OCI-M2 (cell line): ENCODE data around the gene TERF2IP.

Source experiments
- DNase-seq: peaks from one replicate; lab custom pipeline; 2025; ENCODE audit not compliant: unreplicated experiment; lab: John Stamatoyannopoulos, UW

The TERF2IP gene

DNA sequence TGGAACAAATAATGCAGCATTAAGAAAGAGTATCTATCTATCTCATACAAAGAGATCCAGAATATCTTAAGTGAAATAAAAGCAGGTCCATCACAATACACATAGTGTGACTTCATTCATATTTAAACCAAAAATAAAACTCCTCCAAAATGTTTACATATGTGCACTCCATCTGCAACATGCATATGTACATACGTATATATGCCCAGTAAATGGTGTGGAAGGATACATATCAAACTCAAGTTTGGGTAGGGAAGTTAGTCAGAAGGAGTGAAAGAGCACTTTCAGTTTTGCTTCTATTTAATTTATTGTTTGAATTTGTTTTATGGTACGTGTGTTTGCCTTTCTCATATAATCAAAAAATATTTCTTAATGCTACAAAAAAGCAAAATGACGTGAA, 12.5 kb upstream of the TERF2IP start:
- DNase-seq, result no peak

DNA sequence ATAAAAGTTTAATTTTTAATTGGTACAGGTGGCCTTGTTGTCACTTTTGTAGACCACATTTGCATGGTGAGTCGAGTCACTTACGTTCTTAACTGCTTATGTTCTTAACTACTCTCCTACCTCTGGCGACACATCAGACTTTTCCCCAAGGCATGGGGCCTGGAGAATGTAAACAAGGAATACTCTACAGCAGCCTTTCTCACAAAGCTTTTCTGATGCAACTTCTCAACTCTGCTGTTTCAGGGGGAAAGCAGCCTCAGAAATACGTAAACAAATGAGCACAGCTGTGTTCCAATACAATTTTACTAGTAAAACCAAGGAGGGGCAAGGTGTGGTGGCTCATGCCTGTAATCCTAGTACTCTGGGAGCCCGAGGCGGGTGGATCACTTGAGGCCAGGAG, 7.0 kb upstream of the TERF2IP start:
- no peak for DNase-seq

DNA sequence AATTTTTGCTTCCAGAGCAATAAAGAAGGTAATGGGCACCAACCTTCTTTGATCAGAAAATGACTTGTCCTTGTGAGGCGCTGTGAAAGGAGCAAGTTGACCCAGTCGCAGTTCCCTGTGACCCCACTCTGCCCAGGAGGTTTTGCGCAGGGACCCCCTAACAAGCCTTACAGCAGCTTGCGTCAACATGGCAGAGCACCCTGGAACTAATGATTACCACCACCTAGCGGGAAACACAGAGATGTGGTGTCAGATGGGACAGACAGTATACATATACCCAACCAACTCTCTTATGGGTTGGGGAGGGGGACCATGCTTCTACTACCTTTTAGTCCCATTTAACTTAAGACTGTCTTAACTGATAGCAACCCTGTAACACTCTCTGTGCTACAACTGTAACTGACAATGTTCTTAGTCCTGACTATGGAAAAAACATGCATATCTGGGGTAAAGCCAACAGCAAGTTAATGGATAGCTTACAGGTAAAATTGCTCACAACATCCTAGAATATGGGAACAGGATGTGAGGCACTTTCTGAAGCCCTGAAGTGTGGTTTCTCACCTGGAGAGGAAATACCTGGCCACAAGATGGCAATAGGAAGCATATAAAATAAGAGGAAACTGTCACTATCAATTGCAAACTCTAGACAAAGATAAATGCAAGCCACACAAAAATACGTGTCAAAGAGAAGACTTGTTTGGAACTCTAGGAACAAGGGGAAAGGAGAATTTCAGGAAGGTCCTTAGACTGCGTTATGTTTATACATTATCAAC, 3.1 kb upstream of the TERF2IP start:
- DNase-seq, result no peak

DNA sequence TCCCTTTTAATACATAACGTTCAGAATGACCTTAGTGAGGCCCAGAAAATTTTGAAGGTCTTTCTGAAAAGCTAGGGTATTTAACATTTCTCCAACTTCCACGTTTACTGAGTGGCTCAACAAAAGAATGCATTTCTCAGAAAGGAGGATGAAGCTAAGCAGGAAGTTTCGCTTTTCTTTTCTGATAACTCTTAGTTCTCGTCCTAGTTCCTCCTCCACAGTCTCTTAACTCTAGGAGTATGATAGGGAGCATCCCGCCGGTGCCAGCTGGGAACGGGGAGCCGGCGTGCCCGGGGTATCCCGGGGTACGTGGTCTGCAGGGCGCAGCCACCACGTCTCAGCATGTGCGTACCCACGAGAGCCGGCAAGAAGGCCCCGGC, 471 bp upstream of the TERF2IP start:
- DNase-seq, result no peak

DNA sequence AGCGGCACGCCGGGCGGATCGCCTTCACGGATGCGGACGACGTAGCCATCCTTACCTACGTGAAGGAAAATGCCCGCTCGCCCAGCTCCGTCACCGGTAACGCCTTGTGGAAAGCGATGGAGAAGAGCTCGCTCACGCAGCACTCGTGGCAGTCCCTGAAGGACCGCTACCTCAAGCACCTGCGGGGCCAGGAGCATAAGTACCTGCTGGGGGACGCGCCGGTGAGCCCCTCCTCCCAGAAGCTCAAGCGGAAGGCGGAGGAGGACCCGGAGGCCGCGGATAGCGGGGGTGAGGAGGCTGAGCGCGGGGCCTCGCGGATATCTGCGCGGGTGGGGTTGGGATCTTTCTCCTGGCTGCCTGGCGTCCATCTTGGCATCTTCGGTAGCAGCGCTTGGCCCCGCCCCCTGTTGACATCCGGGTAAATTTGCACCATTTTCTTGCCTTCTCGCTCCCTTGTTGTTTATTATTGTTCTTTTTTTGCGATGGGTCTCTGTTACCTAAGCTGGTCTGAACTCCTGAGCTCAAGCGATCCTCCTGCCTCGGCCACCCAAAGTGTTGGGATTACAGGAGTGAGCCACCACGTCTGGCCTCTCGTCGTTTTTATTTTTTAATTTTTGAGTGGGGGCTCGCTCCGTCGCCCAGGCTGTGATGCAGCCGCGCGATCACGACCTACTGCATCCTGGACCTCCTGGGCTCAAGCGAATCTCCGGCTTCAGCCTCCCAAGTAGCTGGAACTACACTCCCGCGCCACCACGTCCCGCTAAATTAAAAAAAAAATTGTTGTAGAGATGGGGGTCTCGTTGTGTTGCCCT, 898 bp downstream of the TERF2IP start:
- DNase-seq, result no peak

DNA sequence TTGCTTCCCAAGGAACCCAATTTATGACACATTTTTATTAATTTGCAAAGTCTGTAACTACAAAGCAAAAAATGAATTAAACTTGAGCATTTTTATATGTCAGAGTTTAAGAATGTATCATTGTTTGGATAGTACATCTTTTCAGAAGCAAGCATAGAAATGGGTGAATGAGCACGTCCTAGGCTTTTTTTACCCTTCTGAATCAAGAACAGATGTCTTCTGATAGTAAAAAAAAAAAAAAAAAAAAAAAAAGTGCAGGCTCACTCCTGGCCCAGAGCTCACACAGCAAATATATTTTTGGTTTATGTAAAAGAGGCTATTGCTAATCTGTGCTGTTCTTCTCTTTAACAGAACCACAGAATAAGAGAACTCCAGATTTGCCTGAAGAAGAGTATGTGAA, 6.3 kb downstream of the TERF2IP start:
- DNase-seq, result no peak

DNA sequence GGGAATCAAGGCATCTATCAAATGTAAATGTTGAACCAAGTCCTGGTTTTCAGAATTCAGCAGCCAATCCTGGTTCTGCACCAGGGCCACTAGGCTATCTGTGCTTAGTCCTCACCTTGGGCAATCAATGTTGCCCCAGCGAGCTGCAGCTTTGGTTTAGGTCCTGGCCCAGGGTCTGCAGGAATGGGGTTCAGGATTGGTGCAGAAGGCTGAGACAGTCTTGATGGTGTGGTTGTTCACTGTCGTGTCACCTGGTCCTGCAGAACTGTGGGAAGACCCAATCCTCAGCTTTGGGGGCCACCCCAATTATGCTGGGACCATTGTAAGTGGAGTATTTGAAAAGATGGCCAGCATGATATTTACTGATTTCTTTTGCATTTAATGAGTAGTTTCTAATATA, 10.6 kb downstream of the TERF2IP start:
- no peak for DNase-seq

DNA sequence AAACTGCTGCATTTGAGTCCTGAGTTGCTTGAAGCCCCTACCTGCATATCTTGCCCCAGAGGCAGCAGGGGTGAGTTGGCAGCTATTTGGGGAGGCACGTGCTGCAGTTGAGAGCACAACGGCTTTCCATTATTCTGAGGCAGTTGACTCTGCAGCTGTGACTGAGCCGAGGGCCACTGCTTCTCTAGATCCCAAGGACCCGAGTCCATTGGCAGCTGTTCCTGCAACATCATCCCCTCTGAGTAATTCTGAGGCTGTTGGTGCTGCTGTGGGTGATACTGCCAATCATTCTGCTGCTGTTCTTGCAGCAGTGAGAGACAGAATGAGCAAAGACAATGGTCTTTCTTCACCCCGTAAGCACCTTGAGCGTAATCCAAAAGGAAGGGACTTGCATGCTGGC, 12.7 kb downstream of the TERF2IP start:
- DNase-seq, result no peak

DNA sequence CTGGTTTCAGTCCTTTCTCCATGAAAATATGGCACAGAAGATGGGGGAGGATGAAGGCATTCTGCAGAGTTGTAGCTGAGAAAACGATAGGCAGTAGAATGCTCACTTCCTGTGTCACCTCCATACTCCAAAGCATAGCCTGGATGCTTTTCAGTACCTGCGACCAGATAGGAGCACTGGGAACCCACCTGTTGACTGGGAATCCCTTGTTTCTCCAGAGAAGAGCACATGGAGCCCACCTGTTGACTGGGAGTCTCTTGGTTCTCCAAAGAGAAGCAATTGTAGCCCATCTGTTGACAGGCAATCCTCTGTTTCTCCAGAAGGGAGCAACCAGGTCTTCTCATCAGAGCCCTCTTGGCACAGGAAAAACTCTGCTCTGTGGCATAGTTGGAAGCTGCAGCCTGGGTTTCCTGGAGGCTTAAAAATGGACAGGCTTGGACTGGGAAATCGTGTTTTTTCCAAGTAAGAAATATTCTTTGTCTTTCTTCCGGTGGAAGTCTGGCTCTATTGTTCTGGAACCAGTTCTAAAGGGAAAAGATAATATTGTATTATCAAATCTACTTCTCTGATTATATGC, 13.2 kb downstream of the TERF2IP start:
- no peak for DNase-seq

DNA sequence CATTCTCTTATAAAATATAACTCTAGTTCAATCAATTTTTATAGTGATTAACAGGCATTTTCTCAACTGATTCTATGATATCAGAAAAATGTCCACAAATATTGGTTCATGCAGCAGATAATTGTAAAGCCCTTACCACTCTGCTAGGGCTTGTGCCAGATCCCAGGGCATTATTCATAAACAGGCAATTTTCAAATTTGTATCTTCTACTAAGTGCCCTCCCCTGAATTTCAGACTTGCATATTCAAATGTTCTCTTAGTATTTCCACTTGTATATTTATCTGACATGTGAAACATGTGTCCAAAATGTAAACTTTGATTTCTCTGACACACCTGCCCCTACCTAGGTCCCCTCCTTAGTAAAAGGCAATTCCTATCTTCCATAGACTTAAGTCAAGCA, 19.9 kb downstream of the TERF2IP start:
- no peak for DNase-seq

DNA sequence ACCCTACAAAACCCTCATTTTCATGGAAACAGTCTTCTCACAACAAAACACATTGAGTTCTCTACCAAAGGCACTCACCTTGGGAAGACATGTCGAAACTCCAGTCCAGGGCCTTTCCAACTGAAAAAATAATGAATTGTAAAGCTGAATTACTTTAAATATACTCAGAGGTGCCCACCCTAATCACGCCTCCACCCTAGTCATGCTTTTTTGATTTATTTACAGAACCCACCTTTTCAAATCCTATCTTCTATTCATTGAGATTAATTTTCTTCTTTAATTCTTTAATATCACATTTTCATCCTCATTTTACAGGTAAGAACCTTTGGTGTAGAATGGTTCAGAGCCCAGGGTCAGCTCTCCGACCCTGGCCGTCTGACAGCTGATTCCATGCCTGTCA, 29.3 kb downstream of the TERF2IP start, which contains the start of gene CPHXL2:
CPHXL2 (minus strand) TSS at position 101 of the 400 bp plus-strand sequence; CDS start at position 91, 10 bp downstream.
- DNase-seq, result no peak

DNA sequence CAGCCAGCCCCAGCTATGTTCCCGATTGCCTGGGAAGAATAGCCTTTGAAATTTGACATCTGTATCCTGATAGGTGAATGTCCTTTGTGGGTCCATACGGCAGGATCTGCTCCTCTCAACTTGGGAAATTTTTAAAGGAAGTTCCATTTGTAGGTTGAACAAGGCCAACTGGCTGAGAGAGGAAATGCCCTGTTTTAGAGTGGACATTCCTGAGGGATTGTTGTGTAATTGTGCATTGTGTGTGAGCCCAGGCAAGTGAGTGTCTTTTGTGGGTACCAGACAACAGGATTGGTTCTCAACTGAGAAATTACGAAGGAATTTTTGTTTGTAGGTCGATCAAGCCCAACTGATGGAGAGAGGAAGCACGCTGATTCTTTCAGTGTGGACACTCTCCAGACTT, 31.8 kb downstream of the TERF2IP start:
- DNase-seq, result no peak

DNA sequence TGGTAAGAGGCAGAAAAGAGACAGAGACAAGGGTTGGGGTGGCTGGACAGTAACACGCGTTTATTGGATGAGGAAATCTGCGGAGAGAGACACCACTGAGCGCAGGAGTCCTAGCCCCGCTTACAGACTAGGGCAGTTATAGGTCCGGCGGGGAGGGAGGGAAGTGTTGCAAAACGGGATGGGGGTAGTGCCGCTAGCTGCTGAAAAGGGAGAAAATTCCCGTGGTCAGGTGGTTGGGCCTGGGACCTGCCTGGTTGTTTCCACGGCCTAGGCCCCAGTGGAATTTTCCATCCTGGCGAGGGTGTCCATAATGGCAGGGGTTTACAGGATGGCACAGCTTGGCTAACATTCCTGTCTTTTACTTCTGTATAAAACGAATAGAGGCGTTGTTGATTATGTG, 34.7 kb downstream of the TERF2IP start:
- DNase-seq, result no peak

DNA sequence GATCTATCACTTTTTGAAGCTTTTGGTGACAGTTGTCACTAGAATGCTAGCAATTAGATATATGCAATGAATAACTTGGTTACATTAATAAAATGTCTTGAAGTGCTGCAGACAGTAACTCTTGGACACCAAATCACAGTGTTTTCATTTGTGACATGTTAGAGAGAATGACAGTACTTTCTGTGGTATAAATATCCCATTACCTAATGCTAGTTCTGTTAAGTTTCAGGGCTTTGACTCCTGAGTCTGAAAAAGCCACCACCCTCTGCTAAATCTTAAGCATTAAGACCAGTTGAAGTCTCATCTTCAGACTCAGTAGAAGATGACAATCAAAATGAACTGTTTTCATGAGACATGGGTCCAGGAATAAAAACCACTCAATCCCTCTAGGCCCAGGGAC, 39.8 kb downstream of the TERF2IP start:
- DNase-seq, result no peak

DNA sequence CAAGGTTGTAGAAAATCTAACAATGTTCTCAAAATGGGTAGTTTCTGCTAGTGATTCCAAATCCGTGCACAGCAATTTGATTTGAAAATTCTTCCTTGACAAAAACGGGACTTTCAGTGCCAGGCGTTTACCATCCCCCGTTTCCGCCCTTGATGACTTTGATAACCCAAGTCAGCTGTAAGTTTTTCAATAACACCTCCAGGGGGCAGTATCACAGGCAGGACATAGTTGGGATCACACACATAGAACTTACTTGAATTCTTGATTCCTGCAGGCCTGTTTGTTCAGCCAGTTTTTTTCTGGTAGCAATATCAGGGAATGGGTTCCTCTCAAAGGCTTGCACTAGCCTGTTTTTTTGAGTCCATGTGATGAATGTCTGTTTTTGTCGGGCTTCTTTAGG, 48.1 kb downstream of the TERF2IP start:
- no peak for DNase-seq

DNA sequence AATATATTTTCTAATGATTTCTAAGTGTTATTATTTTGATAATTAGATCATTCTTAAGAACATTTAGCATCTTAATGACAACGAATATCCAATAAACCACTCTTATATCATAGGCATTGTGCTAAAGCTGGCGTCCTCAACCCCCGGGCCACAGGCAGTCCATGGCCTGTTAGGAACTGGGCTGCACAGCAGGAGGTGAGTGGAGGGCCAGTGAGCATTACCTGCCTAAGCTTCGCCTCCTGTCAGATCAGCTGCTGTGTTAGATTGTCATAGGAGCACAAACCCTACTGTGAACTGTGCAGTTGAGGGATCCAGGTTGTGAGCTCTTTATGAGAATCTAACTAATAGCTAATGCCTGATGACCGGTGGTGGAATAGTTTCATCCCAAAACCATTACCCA, 50.0 kb downstream of the TERF2IP start:
- no peak for DNase-seq

DNA sequence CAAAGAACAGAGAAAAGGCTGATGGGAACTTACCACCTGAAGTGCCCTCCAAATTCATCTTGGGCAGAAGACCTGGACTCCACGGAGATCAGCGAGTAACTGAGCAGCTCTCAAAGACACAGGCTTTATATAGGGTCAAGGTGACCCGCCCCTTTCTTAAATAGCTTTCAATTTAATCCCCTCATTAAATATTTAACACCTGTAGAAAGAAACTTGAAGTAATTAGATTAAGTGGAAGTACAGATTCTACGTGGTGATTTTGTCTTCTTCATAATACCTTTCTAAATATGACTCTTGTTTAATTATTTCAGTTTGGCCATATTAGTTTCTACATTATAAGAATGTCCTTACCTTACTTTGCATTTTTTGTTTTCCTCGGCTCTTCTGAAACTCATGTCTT, 53.8 kb downstream of the TERF2IP start, which contains the start of gene DUXB:
DUXB (minus strand) TSS at position 101 of the 400 bp plus-strand sequence; CDS start at position 58, 43 bp downstream.
- no peak for DNase-seq

DNA sequence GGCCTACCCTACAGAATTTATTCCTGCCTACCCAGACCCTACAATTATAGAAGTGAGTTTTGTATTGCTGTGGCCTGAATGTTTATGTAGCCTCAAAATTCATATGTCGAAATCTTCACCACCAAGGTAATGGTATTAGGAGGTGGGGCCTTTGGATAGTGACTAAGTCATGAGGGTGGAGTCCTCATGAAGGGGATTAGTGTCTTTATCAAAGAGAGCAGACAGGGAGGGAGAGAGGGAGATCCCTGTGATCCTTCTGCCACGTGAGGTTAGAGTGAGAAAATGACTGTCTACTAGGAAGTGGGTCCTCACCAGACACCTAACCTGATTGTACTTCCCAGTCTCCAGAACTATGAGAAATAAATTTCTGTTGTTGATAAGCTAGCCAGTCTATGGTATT, 54.7 kb downstream of the TERF2IP start:
- DNase-seq, result no peak

DNA sequence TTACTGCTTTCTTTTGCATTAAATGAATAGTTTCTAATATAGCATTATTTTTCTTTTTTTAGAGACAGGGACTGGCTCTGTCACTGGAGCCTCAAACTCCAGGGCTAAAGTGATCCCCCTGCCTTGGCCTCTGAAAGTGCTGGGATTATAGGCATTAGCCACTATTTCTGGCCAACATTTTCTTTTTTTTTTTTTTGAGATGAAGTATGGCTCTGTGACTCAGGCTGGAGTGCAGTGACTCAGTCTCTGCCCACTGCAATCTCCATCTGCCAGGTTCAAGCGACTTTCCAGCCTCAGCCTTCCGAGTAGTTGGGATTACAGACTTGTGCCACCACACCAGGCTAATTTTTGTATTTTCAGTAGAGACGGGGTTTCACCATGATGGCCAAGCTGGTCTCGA, 55.7 kb downstream of the TERF2IP start:
- DNase-seq, result no peak
